ENCODE results near the gene DNAH14.
"Not testable (repeated sequence)": the region's sequence is repeated elsewhere in the genome, so short reads cannot be mapped to it uniquely, and the experiment has no call there.

Gene DNAH14

DNA sequence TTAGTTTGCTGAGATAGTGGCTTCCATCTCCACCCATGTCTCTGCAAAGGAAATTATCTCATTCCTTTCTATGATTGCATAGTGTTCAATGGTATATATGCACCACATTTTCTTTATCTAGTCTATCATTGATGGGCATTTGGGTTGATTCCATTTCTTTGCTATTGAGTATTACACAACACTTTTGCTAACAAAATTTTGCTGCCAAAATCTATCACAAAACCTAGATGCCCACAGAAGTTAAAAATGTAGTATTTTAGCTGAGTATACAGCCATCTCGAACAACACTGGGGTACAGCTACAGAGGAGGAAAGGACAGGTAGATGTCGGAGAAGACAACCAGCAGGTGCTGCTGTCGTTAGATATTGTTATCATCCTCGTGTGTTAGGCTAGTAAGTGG lies 430.6 kb downstream of the DNAH14 start:
- FAIRE-seq: no peak

DNA sequence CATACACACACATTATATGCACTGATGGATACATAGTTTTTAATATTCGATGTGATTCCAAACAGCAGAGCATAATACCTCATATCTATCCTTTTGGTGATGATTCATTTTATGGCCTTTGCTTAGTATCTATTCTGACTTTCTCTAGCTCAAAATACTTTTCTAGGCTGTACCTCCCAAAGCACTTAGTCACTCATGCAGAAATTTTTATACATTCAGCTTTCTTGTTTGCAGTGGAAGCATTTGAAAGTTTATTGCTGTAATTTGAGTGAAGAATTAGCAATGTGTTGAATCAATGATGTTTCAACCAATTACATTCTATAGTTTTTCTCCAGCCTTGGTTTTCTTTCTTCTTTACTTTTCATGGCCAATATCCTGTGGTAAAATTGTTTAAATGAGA lies 431.7 kb downstream of the DNAH14 start:
- FAIRE-seq: no peak

DNA sequence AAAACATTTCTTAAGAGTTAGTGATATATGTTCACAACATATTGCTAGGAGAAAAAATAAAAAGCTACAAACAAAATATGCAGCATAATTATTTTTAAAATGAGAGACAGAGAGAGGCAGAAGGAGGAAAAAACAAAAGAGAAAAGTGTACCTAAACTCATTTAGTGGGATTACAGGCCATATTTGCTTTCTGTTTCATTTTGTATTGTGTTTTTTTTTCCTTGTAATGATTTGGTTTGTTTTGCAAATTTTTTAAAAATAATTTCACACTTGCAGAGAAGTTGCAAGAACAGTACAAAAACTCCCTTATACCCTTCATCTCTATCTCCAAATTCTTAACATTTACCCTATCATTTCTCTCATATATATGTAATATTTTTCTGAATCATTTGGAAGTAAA lies 433.3 kb downstream of the DNAH14 start:
- FAIRE-seq: no peak

DNA sequence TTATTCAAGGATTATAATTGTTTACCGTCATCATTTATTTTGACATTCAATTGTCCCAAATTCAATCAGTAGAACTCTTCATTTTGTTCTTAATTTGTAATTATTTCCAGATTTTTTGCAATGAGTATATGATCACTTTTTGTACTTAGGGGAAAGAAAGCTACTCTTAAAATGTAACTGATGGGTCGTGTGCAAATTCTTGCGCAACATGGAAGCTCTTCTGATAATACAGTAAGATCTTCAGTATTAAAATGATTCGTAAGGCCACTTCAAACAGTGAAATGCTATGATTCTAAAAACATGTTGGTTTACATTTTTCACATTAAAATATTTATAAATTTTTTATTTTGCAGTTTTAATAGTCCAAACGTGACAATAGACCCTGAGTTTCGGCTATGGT lies 435.0 kb downstream of the DNAH14 start:
- no peak for FAIRE-seq

DNA sequence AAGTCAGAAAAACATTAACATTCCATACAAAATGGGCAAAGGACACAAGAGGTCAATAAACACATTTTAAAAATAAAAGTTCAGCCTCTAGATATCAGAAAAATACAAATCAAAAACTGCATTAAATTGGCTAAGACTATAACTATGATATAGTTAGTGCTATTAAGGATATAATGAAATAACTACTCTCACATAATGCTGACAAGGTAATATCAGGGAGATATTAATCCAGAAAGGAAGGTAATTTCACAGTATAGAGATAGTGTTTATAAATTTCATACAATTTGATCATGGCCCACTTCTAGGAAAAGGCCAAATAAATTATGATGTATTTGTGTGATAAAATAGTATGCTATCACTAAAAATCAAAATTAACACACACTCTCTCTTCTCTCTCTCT lies 436.5 kb downstream of the DNAH14 start:
- FAIRE-seq: no peak

DNA sequence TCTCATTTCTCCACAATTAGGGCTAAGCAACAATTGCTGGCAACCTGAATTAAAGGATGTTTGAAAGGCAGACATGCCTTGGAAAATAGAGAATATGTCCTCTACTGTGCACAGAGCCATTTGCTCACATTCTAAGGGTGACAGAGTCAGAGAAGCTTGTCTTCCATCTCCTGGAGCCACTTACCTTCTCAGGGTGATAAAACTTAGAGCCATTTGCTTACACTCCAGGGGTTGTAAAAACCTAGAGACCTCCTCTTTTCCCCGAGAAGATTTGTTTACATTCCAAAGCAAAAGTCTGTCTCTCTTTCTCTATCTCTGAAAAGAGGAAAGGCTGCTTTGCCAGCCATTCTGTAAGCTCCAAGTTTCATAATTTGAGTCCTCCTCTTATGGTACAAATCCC lies 437.1 kb downstream of the DNAH14 start:
- FAIRE-seq: no peak

DNA sequence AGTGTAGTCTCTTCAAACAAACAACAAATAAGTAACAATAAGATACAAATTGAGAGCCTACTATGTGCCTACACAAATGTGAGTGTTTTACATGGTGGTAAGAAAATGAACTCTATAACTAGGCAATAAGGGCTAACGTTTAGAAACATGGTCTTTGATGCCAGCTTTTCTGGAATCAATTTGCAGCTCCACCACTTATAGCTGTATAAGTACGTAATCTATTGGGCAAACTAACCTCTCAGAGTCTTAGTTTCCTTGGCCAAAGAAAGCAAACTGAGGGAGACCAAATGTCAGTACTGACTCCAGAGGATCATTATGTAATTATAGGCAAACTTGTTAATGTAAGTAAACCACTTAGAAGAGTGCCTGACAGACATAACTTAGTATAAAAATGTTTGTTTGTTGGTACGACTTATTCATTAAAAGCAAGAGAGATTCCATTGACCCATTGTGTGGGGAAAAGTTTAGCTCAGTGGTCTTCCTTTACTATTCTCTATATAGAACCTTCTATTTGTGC lies 438.6 kb downstream of the DNAH14 start:
- FAIRE-seq: no peak

DNA sequence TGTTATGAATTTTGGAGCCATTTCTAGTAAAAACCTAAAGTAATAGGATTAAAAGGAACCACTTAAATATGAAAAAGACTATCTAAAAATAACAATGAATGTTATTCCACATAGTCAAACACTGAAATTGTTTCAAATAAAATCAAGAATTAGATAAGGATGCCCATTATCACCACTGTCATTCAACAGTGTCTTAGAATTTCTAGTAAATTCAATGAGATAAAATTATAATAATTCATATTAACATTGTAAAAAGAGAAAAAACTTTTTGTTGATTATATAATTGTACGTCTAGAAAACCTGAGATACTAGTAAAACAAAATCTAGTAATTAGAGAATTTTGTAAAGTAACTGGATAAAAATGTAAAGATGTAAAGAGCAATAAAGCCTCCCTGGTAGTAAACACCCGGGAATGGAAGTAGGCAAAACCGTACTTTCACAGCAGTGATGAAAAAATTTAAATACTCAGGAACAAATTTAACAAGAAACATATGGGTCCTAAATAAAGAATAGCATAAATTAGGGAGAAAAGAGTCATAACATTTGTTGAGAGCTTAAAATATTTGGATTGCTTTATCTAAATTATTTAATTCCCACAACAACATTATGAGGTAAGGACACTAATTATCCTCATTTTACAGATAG lies 442.0 kb downstream of the DNAH14 start:
- peak; percentile 63 for FAIRE-seq

DNA sequence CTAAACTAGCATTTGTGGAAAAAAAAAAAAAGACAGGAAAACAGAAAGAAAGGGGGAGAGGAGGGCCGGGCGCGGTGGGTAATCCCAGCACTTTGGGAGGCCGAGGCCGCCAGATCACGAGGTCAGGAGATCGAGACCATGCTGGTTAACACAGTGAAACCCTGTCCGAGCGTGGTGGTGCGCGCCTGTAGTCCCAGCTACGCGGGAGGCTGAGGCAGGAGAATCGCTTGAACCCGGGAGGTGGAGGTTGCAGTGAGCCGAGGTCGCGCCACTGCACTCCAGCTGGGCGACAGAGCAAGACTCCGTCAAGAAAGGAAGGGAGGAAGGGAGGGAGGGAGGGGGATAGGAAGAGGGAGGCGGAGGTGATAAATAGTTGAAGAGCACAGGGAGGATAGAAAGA lies 443.7 kb downstream of the DNAH14 start:
- no peak for FAIRE-seq

DNA sequence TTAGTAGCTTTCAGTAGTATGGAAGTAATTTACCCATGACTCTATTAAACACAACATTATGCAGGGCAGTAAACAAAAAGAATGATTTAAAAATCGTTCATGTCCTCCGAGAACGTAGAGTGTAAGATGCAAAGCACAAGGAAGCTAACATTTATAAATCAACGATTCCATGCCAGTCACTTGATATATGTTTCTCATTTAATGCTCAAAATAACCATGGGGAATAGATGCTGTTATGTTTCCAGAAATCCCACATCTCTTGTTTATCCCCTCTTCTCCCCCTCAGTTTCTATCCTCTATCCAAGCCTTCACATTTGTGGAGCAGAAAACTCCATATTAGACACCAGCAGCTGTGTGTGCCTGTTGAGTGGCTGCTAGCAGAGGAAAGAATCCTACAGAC lies 445.5 kb downstream of the DNAH14 start:
- FAIRE-seq: no peak

DNA sequence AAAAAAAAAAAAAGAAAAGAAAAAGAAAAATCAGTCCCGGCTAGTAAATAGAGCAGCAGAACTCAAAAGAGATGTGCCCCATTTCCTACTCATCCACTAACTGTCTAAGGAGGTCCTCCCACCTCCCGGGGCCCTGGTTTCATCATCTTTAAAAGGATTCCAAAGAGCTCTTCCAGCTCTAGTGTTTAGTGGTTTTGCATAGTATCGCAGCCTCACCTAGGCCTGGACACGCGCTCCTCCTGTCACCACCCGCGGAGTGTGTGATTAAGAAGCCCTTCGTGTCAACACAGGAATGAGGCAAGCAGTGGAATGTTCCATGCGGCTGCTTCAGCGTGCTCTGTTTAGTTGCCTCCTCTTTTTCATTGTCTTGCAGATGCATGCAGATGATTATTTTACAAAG lies 449.4 kb downstream of the DNAH14 start:
- FAIRE-seq: no peak

DNA sequence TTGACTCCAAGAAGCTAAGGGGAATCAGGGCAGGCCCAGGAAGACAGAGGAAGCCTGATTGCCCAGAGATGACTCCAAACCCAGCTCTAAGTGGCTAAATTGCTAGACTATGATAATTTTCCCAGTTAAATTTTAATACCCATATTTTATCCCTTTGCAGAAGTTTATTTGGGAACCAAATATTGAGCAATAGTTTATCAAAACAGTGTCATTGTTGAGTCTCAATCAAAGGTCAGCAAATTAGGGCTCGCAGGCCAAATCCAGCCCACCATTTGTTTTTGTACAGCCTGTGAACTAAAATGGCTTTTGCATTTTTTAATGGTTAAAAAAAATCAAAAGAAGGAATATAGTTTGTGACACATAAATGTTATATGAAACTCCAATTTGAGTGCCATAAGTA lies 451.2 kb downstream of the DNAH14 start:
- no peak for FAIRE-seq

DNA sequence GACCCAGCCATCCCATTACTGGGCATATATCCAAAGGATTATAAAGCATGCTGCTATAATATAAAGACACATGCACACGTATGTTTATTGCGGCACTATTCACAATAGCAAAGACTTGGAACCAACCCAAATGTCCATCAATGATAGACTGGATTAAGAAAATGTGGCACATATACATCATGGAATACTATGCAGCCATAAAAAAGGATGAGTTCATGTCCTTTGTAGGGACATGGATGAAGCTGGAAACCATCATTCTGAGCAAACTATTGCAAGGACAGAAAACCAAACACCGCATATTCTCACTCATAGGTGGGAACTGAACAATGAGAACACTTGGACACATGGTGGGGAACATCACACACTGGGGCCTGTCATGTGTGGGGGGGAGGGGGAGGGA lies 457.4 kb downstream of the DNAH14 start:
- not testable (repeated sequence) for FAIRE-seq

DNA sequence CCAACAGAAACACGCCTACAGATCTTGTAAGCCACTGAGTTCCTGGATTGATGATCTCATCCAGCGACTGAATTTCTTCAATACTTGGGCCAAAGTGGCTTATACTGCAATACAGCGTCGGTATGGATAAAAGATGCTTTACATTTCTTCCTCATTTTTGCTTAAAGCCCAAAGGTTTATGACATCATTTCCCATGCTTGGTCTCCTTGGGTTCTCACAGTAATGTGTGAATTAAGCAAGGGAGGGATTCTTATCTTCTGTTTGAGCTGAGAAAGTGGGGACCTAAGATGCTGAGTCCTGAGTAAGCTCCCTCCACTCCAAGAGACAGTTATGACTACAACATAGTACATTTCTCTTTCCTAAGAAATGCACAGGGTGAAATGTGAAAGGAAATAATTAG lies 458.9 kb downstream of the DNAH14 start:
- no peak for FAIRE-seq

DNA sequence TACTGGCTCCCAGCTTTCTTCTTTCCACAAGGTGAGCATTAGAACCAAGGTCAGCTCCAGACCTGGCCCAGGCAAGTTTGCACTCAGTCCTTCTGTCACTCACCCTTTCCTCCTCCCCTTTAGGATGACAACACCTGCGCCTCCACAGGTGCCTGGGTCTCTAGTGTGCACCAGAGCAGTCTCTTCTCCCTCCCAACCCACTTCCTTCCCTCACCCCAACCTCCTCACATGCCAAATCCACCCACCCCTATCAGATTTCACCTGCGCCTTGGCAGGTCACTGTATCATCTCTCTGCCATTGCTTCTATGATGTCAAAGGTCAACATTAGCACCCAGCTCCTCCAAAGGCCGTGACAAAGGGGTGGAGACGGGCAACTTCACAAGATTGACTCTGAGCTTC lies 460.4 kb downstream of the DNAH14 start:
- no peak for FAIRE-seq

DNA sequence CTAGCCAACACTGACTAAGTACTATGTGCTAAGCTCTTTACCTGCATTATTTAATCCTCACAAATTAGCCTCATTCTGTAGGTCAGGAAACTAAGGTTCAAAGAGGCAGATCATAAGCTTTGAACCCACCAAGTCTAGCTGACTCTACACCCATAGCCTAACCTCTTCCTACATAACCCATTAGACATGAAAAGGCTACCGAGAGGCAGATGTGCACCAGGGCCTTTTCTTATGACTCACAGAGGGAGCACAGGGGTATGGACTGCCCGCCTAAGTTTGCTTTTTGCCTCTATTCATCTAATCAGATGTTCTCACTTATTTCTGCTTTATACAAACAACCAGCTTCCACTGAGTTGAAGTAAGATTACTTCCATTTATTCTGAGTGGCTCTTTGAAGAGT lies 466.9 kb downstream of the DNAH14 start:
- no peak for FAIRE-seq

DNA sequence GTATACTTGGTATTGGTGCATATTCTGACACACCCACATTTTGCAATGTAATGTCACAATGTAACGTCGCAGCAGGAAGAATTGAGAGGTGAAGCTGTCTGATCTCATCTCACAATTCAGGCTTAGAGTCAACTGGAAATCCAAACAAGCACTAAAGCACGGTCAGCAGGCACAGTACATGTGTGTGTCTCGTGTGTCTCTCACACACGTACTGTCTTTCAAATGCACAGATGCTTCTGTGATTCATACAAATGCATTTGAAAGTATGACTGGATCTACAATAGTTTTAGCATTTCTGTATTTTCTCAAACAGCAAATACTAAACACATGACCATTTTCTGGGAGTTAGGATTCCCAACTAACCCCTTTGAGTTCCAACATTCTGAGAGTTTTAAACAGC lies 471.5 kb downstream of the DNAH14 start:
- FAIRE-seq: no peak

DNA sequence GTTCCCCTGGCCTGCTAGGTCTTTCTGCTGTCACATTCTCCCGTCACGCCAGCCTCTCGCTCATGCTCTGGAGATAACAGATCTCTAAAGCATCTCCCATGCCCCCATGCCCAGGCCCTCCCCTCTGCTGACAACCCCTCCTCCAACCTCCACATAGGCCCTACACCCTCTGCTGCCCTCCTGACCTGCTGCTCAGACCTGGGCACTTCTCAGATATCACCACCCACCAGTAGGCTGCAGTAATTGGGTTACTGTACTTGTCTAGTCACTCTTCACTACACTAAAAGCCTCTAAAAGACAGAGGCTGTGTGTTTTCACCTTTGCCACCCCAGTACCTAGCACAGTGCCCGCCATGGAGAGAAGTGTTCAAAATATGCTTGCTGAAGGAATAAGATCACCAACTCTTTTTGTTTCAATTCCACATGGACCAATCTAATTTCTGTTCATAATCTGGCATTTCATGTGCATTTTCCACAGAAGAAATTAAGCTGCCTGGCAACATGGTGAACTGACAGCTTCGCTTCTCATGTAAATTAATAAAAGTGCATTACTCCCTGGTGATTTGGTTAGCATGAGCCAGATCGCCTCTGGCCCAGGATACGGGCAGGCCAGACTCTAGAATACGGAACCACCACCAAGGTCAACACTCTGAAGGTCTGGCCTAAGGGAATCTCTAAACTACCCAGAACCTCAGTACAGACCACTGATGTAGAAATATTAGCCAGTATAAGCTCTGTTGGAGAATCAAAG lies 477.7 kb downstream of the DNAH14 start:
- FAIRE-seq: no peak

DNA sequence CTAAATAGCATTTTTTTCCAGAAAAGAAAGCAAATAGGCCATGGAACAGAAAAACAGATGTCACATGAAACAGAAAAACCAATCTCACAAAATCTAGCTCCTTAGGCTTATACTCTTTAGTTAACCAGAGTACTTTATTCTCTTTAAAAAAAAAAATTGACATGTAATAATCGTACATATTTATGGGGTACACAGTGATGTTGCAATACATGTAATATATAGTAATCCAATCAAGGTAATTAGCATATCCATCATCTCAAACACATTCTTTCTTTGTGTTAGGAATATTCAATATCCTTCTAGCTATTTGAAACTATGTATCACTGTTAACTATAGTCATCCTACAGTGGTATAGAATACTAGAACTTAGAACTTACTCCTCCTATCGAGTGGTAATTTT lies 478.3 kb downstream of the DNAH14 start:
- FAIRE-seq: no peak

DNA sequence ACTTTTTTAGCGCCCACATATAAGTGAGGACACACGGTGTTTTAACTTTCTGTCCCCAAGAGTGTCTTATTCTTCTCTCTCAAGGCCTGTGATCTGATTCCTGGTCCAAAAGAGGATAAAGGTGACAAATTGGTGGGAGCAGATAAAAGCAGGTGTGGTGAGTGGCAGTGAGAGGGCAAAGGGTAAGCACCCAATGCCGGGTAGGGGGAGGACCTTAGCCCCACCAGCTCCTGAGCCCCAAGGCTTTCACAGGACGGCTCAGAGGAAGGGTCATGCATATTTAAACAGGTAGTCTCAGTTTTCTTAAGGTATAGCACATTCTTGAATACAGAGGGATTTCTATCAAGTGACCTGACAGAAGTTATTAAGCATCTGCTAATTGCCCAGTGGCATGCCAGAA lies 478.8 kb downstream of the DNAH14 start:
- FAIRE-seq: no peak

DNA sequence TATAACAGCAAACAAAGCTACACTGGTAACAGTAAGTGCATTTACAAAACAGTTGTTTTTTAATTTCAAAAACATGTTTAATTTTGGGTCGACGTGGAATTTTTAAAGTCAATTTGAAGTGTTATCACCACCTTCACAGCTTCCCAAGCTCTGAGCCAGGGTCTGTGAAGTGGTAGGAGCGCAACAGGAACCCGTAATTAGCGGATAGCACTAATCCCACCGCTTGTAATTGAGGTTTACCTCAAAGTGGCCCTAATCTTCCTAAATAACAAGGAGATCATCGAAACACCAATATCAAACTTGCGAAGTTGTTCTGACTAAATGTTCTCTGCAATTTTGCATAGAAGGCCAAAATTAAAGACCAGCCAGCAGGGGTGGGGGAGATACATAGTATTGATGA lies 479.6 kb downstream of the DNAH14 start:
- FAIRE-seq: no peak

DNA sequence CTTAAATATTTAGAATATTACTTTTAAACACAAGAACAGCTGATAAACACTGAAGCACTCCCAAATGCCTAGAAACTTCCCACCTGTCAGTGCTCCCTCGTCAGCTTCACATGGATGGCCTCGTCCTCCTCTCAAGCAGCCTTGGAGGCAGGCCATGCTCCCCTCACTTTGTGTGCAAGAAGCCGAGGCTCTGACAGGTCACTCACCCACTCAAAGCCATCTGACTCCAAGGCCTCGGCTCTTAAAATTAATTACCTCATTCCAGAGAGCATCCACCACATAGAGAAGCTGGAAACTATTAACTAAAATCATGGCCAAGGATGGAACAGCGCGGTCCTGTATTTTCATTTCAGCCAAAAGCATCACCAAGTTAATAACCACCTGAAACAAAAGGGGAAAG lies 480.6 kb downstream of the DNAH14 start:
- FAIRE-seq: no peak

DNA sequence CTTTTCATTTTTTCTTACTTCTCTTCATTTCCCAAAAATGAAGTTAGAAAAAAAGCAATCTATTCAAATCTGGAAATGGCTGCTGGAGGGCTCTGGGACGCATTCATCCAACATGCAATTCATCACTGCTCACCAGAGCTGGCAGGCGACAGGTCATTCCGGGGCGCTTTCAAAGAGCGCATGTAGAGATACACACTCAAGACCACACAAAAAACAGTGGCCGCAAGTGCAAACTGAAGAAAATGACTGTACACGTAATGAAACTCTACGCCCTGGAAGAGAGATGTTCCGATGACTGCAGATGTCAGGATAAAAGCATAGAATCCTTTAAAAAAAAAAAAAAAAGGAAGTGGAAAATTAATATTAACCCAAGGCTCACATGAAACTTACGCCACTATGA lies 482.8 kb downstream of the DNAH14 start:
- no peak for FAIRE-seq

DNA sequence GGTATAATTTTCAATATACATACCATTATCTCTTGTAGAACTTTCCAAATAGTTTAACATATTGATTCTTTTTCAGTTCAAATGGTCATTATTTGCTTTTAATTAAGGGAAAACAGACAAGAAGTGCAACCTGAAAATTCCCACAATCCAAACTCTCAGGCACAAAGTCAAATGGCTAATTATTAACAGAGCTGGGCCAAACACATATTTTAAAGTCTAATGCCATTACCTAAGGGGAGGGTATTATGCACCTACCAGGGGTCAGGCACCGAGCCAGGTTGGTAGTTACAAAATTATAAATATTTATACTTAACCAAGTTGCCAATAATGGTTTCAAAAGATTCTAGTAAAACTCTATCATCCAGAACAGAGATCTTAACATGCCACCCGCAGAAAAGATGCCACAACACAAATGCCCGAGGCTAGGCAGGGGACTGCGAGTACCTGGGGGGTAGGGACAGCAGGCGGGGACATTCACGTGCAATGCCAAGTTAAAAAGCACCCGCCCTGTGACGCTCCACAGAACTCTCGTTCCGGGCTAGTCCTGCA lies 483.4 kb downstream of the DNAH14 start:
- FAIRE-seq: no peak

Measured in G401.6 (cell line).